ENCODE results near the gene KRT31.
"Not testable (repeated sequence)": the region's sequence is repeated elsewhere in the genome, so short reads cannot be mapped to it uniquely, and the experiment has no call there.

Gene KRT31

GRCh38 chr17:41383690-41384089 is 13.7 kb downstream of the KRT31 start:
- no peak for DNase-seq

- no peak for DNase-seq
Measured at GRCh38 chr17:41382394-41382793, 15.0 kb downstream of the KRT31 start.

GRCh38 chr17:41381943-41382342 is 15.5 kb downstream of the KRT31 start, which contains the start of gene KRT34:
Gene KRT34 (minus strand): TSS chr17:41382306. CDS start chr17:41382246, 60 bp downstream.
- DNase-seq: not testable (repeated sequence)

GRCh38 chr17:41380091-41380490 is 17.3 kb downstream of the KRT31 start:
- DNase-seq: not testable (repeated sequence)

GRCh38 chr17:41377546-41377945 is 19.9 kb downstream of the KRT31 start:
- no peak for DNase-seq

- no peak for DNase-seq
Measured at GRCh38 chr17:41369713-41370112, 27.7 kb downstream of the KRT31 start, which contains the start of gene KRT33B. Gene KRT33B (minus strand): TSS chr17:41369813. CDS start chr17:41369750, 63 bp downstream.

- DNase-seq: no peak
Measured at GRCh38 chr17:41369023-41369422, 28.4 kb downstream of the KRT31 start.

GRCh38 chr17:41367426-41368075 is 29.9 kb downstream of the KRT31 start:
- DNase-seq: no peak

GRCh38 chr17:41366070-41366469 is 31.3 kb downstream of the KRT31 start:
- no peak for DNase-seq

GRCh38 chr17:41363881-41364280 is 33.5 kb downstream of the KRT31 start:
- no peak for DNase-seq

GRCh38 chr17:41360296-41360995 is 37.0 kb downstream of the KRT31 start:
- no peak for DNase-seq

- DNase-seq: no peak
Measured at GRCh38 chr17:41354536-41354935, 42.9 kb downstream of the KRT31 start.

- DNase-seq: no peak
Measured at GRCh38 chr17:41352597-41353366, 44.6 kb downstream of the KRT31 start.

- DNase-seq: no peak
Measured at GRCh38 chr17:41351177-41351576, 46.2 kb downstream of the KRT31 start.

- DNase-seq: not testable (repeated sequence)
Measured at GRCh38 chr17:41350381-41350878, 47.0 kb downstream of the KRT31 start, which contains the start of gene KRT33A. Gene KRT33A (minus strand): TSS chr17:41350828. CDS start chr17:41350767, 61 bp downstream.

GRCh38 chr17:41347869-41348760 is 49.3 kb downstream of the KRT31 start:
- no peak for DNase-seq

- not testable (repeated sequence) for DNase-seq
Measured at GRCh38 chr17:41346421-41346820, 51.0 kb downstream of the KRT31 start.

- DNase-seq: no peak
Measured at GRCh38 chr17:41345992-41346391, 51.4 kb downstream of the KRT31 start.

Data from CD4-positive, alpha-beta T cell treated with Interleukin-15 for 1 hour (primary cell).